ENCODE data around the gene PIPOX.

The PIPOX gene

GRCh38 chr17:29019475-29020181 lies 23.3 kb upstream of the PIPOX start:
- no peak for DNase-seq

- DNase-seq = no peak
Measured at GRCh38 chr17:29020576-29020975, 22.4 kb upstream of the PIPOX start.

- no peak for DNase-seq
Measured at GRCh38 chr17:29021226-29021625, 21.7 kb upstream of the PIPOX start.

GRCh38 chr17:29022074-29022473 lies 20.9 kb upstream of the PIPOX start:
- DNase-seq = no peak

DNA sequence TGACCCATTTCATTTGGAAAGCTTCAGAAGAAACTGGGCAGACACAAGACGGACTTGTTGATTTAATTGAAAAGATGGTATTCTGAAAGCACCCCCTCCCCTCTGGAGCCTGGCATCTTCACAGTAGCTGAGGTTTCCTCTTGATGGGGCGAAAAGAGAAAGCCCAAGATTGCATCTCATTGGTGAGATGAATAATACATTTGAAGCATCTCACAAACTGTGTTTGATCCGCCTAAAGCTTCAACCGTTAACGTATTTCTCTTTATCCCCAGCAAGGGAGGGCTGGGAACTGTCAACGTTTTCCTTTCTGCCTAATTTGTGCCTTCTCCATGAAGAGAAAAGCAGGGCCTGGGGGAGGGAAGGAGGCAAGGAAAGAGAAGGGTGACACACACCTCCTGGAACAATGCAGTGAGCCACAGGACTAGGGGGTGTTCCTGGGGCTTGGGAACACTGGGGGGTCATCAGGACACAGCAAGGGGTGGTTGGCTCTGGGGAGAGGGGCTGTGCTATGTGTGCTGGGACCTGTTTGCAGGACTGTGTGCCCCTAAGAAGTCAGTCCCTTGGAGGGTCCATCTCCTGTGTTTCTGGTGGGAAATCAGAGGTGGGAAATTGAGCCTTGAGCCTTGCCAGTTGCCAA lies 18.5 kb upstream of the PIPOX start:
- no peak for DNase-seq

GRCh38 chr17:29031488-29031887 lies 11.5 kb upstream of the PIPOX start:
- no peak for DNase-seq

DNA sequence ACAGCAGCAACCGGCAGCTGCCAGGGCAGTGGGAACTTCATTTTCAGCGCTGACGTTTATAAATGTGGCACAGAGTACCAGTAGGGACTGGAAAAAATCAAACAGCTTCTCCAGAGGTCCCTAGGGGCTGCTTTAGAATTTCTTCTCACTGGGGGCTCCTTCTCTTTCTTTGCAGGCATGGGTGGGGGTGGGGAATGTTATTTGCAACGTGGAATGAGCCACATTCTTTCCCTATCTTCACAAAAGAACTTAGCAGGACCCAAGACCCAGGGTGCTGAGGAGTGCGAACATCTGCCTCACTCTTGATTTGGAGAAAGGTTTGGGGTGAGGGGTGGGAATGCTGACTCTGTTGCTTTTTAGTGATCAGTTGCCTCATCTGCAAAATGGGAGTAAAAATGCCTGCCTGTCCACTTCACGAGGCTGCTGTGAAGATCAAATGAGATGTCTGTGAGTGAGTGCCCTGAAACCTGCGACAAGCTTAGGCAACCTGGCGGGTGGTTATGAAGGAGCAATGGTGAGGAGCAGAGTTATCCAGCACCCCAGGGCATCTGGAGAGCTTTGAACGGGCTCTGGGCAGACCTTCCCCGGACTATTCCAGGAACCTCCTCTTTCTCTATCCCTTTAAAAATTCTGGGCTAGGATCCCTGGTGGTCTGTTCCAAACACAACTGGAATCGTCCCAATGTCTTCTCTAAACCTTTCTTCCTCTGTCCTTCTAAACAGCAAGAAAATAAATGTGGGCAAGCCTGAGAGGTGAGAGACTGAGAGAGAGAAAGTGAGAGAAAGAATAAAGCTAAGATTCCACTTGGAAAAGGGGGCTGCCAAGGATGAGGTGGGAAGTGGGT lies 10.7 kb upstream of the PIPOX start:
- no peak for DNase-seq

DNA sequence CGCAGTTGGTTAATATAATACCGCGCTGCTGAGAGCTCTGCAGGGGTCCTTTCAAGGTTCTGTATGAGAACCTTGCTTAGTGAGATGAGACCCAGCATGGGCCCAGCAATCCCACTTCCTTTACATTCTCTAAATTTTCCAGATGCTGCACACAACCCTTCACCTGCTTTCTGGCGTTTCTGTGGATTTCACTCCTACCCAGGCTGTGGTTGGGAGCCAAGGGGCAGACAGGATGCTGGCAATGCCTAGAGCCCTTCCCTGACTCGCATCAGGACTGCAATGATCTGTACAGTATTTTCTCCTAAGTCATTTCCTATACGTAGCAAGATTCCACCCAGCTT lies 10.1 kb upstream of the PIPOX start:
- DNase-seq = no peak

DNA sequence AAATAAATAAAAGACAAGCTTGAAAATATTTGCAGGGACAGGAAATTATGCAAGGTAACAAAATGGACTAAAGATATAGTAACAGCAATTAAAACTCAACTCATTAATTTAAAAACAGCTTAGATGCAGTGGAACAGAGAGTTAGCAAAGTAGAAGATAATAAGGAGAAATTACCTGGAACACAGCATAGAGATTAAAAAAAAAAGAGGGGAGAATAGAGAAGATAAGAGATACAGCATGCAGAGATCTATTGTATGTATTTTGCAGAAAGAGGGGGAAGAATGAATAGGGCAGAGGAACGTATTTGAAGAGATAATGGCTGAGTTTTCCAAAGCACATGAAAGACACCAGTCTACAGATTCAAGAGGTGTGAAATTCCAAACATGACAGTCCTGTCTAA lies 8.4 kb upstream of the PIPOX start:
- DNase-seq = no peak

GRCh38 chr17:29036584-29036983 lies 6.4 kb upstream of the PIPOX start:
- DNase-seq = no peak

GRCh38 chr17:29037739-29038084 lies 5.2 kb upstream of the PIPOX start:
- no peak for DNase-seq

GRCh38 chr17:29038085-29038795 lies 4.7 kb upstream of the PIPOX start:
- no peak for DNase-seq

DNA sequence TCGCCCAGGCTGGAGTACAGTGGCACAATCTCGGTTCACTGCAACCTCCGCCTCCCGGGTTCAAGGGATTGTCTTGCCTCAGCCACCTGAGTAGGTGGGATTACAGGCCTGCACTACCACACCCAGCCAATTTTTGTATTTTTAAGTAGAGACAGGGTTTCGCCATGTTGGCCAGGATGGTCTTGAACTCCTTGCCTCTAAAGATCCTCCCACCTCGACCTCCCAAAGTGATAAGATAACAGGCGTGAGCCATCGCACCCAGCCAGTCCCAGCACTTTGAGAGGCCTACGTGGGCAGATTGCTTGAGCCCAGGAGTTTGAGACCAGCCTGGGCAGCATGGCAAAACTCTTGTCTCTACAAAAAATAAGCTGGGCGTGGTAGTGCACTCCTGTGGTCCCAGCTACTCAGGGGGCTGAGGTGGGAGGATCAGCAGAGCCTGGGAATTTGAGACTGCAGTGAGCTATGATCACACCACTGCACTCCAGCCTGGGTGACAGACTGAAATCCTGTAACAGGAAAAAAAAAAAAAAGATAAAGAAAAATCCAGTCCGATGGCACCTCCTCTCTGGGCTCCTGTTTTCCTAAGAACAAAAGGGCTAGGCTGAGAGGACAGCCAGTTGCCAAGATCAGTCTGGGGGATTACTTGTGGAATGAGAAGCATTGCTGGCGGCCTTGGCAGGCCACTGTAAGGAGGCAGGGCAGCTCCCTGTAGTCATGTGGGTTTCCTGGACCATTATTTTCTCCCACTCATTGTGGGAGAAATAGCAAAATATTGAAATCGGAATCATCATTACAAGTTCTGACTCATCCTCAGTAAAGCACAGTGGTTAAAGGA lies 3.0 kb upstream of the PIPOX start:
- DNase-seq = no peak

DNA sequence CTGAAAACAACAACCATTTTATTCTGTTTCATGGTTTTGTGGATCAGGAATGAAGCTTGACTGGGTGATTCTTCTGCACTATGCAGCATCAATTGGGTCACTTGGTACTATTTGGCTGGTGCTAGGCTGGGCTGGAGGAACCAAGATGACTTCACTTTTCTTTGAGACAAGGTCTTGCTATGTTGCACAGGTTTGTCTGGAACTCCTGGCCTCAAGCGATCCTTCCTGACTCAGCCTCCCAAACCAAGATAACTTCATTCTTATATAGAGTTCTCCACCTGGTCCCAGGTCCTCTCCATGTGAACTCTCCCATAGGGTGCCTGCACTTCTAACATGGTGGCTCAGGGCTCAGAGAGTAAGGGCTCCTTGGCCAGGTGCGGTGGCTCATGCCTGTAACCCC lies 1.9 kb upstream of the PIPOX start:
- no peak for DNase-seq

- DNase-seq = no peak
Measured at GRCh38 chr17:29041571-29041970, 1.4 kb upstream of the PIPOX start.

DNA sequence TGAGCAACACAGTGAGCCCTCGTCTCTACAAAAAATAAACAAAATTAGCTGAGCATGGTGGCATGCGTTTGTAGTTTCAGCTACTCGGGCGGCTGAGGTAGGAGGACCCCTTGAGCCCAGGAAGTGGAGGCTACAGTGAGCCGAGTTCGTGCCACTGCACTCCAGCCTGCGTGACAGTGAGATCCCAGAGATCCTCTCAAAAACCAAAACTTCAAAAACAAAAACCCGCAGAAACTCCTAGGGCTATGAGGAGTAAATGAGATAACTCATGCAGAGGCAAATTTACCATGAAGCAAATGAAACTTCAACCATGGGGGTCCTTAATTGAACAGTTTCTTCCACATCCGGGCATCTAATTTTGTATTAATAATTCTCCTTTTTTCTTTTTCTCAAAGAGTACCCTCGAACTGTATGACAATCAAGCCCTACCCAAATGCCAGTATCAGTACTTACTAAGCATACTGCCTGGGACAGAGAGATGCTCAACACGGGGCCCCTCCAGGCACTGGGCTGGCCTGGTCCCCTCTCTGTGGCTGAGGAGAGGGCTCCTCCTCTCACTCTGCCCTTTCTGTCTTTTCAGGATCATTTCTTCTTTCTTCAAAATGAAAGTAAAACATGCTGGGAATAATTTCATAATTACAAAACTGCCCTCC lies 789 bp upstream of the PIPOX start:
- DNase-seq = no peak

GRCh38 chr17:29043539-29044145 lies 701 bp downstream of the PIPOX start:
- no peak for DNase-seq

- DNase-seq = no peak
Measured at GRCh38 chr17:29045026-29045425, 2.1 kb downstream of the PIPOX start.

DNA sequence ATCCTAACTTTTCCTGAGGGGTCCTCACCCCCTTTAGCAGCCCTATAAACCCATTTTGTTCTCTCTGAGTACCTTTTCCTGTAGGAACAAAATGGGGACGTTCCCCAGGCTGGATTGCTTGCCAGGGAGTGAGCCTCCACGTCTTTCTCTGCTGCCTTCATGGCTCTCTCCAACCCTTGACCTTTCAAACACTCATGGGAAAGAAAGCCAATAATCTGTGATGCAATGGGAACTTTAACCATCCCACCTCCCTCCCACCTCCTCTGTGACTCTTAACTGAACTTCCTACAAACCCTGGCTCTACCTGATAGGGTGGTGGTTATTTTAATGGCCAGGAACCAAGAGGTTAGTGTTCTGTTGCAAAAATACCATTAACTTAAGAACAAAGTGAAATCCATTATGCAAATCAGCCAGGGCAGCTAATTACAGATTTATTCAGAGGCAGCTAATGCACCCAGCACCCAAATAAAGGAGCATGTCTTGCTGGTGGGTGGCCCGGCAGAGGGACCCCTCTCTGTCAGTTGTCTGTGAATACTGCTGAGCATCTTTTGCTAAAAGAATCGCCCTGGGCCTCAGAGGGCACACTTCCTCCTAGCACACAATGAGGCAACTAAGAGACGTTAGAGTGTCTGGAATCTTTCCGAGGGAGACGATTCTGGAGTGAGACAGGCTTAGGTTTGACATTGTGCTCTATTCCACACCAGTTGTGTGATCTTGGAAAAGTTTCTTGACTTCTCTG lies 3.0 kb downstream of the PIPOX start:
- no peak for DNase-seq

DNA sequence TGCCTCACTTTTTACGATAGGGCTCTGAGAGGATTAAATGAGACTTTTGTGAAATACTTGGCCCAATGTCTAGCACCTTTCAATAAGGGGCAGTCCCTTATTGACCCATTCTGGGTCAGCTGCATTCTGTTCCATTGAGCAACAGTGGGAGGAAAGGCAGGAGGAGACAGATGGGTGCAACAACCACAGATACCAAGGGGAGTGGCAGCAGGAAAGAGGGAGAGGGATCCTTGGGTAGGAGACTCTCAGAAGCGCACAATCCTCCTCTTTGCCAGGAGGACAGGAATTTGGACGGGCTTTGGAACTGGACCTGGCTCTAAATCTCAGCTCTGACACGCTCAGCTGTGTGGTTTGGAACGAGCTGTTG lies 3.5 kb downstream of the PIPOX start:
- DNase-seq = no peak

All from stimulated activated CD4-positive, alpha-beta T cell treated with anti-CD3 and anti-CD28 coated beads, Interleukin-4, amount 100 ng/mL, for 1 hour (primary cell).